GM12864 (cell line): ENCODE results near the gene GTPBP8.

Source experiments
- DNase-seq: peaks from one replicate; pipeline ENCODE4 v3.0.0-alpha.2; 2011; ENCODE audit warnings: low read depth
- H3K4me3 ChIP-seq: 2 replicates; pipeline ENCODE4 v1.5.1; 2011; ENCODE audit warnings: mild to moderate bottlenecking, low read depth, low read length, control low read depth
- CTCF ChIP-seq: IDR thresholded peaks from 2 replicates; pipeline ENCODE4 v1.5.1; 2011; ENCODE audit warnings: low read depth, mild to moderate bottlenecking, moderate library complexity, low read length, control low read depth, inconsistent platforms; ENCODE audit errors: missing control alignments

The GTPBP8 gene

GRCh38 chr3:112995800-112996199, 5.0 kb downstream of the GTPBP8 start:
- H3K4me3 ChIP-seq, result no peak overlapping the region
- no peak for DNase-seq
- TF ChIP-seq CTCF, result no peak

GRCh38 chr3:113000691-113001090, 9.9 kb downstream of the GTPBP8 start:
- no peak for DNase-seq
- no peak for TF ChIP-seq CTCF
- no peak overlapping the region for H3K4me3 ChIP-seq

- TF ChIP-seq CTCF, result no peak
- DNase-seq, result no peak
- no peak overlapping the region for H3K4me3 ChIP-seq
Observed at GRCh38 chr3:113002037-113002436, 11.3 kb downstream of the GTPBP8 start.

GRCh38 chr3:113002679-113003078, 11.9 kb downstream of the GTPBP8 start:
- no peak for TF ChIP-seq CTCF
- no peak overlapping the region for H3K4me3 ChIP-seq
- DNase-seq, result no peak

GRCh38 chr3:113005611-113006010, 14.8 kb downstream of the GTPBP8 start:
- TF ChIP-seq CTCF, result no peak
- no peak for DNase-seq
- no peak overlapping the region for H3K4me3 ChIP-seq

- no peak for TF ChIP-seq CTCF
- no peak overlapping the region for H3K4me3 ChIP-seq
- DNase-seq, result no peak
Observed at GRCh38 chr3:113006359-113007056, 15.7 kb downstream of the GTPBP8 start.

GRCh38 chr3:113008117-113008516, 17.3 kb downstream of the GTPBP8 start:
- H3K4me3 ChIP-seq, result no peak overlapping the region
- no peak for TF ChIP-seq CTCF
- no peak for DNase-seq
